ENCODE data around the gene PDE6G. TPM values are rescaled to one million over a fixed set of nuclear protein-coding genes. Genes with fewer than 3 reads are reported as not detected.

The PDE6G gene
- 1 to 10 TPM; 4.1 to 9.0 (median 5.0) TPM for polyA plus RNA-seq (ENCODE audit: insufficient read depth in 1 of 5, insufficient read length in 5 of 5, low replicate concordance in 1 of 5)
- long read RNA-seq, donor 1, partial matches to known transcripts = 0 of 1 reads
- long read RNA-seq, donor 1, other reads (novel, unspliced or antisense) = 0 of 1 reads
- long read RNA-seq, donor 2, partial matches to known transcripts = 0 of 1 reads
- long read RNA-seq, donor 2, other reads (novel, unspliced or antisense) = 0 of 1 reads
- long read RNA-seq, donor 3, partial matches to known transcripts = 0 of 1 reads
- long read RNA-seq, donor 3, other reads (novel, unspliced or antisense) = 0 of 1 reads
- long read RNA-seq, donor 4 = 0 reads
- long read RNA-seq, donor 5, partial matches to known transcripts = 0 of 3 reads
- long read RNA-seq, donor 5, other reads (novel, unspliced or antisense) = 0 of 3 reads
- long read RNA-seq, donor 6, partial matches to known transcripts = 0 of 1 reads
- long read RNA-seq, donor 6, other reads (novel, unspliced or antisense) = 0 of 1 reads
- long read RNA-seq, donor 7 = 0 reads
- long read RNA-seq, donor 8 = 0 reads

- no peak for DNase-seq
Observed at GRCh38 chr17:81656118-81656743, at the start of gene PDE6G. Gene PDE6G (minus strand): TSS chr17:81656542. CDS start chr17:81653305, 3,237 bp downstream.

DNA sequence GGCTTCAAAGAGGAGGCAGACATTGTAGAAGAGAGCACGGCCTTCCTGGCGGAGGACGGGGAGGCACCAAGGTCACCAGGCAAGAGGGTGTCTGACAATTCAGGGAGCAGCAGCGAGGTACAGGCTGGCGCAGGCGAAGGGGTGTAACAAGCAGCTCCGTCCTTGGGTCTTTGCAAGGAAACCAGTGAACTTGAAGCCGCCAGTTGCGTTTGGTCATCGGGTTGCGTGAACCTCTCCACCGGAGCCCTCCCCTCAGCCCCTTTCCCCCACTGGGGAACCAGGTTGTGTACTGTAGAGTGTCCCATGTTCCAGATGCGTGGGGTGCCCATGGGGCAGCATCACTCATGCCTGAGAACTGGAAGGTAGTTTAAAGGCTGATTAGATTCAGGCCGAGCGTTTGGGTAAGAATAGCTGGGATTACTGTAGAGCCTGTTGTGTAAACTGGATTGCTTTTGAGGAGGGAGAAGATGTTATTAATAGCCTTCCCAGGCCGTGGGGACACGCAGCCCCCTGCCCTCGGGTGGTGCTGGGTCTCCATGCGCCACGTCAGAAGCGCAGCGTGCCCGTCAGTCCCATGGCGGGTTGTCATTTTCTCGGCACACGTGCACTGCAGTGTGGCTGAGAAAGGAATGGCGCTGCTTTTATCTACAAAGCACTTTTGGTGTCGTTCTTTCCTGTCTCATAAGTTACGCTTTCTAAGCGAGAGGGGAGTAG, 49.3 kb upstream of the PDE6G start:
- DNase-seq = no peak

GRCh38 chr17:81703747-81704654, 47.7 kb upstream of the PDE6G start:
- DNase-seq = no peak

DNA sequence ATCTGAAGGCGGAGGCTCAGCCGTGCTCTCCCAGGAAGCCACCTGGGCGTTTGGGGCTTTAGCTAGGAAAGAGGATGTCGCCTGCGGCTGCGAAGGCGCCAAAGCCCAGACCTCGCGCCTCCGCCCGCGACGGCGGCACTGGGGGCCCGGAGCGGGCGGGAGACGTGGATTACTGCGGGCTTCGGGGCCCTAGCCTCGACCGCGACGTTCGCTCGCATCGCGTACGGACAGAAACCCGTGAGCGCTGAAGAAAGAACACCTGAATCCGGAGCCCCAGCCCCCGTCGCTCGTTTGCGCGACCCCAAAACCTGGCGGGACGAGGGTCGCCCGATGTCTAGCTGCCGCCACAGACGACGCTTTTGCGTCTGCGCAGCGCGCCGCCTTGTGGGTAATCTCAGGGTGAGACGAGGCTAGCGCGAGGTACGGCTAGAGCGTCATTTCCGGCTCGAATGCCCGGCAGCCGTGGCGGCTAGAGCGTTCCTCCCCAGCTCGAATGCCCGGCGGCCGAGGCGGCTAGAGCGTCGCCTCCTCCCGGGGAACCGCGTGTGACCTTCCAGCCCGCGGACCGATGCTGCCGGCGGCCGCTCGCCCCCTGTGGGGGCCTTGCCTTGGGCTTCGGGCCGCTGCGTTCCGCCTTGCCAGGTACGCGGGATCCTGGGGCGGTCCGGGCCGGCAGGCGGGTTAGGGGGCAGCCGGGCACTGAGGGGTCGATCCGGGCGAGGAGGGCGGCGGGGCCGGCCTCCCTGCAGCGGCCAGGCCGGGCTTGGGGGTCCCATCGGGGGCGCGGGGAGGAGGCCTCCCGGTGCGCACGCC, 46.8 kb upstream of the PDE6G start, which contains the start of gene MRPL12:
TSS of gene MRPL12 (plus strand) at position 434 of the 813 bp plus-strand sequence. CDS start at position 569, 135 bp downstream.
- DNase-seq = peak; percentile 86 to 88

GRCh38 chr17:81701288-81702071, 45.1 kb upstream of the PDE6G start:
- no peak for DNase-seq

GRCh38 chr17:81700353-81701287, 44.3 kb upstream of the PDE6G start:
- DNase-seq = no peak

DNA sequence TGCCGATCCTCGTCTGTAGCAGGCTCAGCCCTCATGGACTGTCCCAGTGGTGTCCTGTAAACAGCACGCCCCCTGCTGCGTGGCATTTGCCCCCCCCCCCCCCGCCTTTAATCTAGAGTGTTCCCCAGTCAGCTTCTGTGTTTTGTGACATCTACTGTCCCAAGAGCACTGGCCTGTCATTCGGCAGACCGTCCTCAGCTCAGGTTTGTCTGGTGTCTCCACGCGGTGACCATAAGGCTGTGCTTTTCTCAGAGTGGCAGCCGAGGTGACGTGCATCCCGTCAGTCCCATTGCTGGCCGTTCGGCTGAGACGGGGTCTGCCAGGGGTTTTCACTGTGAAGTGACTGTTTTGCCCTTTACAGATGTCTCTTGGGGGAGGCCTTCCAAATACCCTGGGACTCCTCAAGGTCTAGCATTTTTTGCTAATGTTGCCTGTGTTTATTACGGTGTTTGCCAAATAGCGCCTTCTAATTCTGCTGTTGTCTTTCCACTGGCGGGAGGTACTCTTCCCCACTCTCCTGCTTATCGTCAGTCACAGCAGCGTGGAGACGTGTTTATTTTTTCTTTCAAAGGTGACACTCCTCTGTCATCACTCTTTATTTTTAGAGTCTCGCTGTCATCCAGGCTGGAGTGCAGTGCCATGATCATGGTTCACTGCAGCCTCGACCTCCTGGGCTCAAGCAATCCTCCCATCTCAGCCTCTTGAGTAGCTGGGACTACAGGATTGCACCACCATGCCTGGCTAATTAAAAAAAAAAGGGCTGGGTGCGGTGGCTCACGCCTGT, 41.1 kb upstream of the PDE6G start:
- DNase-seq = no peak

- DNase-seq = no peak
Observed at GRCh38 chr17:81696218-81696941, 40.0 kb upstream of the PDE6G start.

GRCh38 chr17:81695801-81696200, 39.5 kb upstream of the PDE6G start:
- DNase-seq = no peak

- DNase-seq = no peak
Observed at GRCh38 chr17:81695211-81695610, 38.9 kb upstream of the PDE6G start.

DNA sequence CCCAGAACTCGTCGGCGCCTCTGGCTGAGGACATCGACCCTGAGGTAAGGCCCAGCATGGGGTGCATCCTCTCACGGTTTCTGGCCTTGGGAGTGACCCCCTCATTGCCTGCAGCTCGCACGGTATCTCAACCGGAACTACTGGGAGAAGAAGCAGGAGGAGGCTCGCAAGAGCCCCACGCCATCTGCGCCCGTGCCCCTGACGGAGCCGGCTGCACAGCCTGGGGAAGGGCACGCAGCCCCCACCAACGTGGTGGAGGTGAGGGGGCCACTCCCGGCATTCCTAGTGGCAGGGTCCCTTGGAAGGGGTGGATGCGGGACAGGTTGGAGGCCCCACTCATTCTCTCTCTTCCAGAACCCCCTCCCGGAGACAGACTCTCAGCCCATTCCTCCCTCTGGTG, 38.5 kb upstream of the PDE6G start:
- no peak for DNase-seq

DNA sequence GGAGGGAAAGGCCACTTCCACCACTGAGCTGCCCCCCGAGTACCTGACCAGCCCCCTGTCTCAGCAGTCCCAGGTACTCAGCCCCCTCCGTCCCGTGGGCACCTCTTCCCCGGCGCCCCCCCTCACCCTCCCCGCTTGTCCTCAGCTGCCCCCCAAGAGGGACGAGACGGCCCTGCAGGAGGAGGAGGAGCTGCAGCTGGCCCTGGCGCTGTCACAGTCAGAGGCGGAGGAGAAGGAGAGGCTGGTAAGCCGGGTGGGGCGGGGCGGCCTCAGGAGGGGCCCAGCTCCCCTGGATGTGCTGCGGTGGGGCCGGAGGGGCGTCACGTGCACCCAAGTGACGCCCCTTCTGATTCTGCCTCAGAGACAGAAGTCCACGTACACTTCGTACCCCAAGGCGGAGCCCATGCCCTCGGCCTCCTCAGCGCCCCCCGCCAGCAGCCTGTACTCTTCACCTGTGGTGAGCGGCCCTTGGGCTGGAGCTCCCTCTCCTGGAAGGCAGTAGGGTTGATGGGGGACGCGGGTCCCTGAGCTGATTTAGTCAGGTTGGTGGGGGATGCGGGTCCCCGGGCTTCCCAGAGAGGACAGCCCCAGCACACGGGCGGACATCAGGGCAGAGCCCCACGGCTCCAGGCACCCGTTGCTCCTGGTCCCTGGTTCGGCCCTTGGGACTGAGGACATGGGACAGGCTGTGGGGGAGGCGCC, 37.3 kb upstream of the PDE6G start:
- no peak for DNase-seq

DNA sequence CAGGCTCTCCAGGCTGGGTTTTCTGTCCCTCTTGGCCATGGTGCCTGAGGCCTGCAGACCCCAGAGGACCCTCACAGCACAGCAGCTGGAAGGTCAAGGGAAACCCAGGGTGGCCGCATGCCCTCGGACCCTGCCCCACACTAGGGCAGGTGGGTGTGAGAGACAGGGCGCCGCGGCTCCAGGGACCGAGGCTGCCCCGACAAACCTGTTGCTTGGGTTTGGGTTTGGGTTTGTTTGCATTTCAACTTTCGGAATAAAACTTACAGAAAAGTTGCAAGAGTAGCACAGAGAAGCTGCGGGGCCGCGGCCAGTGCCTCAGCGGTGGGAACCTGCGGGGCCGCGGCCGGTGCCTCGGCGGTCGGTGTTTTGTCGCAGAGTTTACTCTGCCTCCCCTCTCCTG, 35.3 kb upstream of the PDE6G start:
- DNase-seq = no peak

DNA sequence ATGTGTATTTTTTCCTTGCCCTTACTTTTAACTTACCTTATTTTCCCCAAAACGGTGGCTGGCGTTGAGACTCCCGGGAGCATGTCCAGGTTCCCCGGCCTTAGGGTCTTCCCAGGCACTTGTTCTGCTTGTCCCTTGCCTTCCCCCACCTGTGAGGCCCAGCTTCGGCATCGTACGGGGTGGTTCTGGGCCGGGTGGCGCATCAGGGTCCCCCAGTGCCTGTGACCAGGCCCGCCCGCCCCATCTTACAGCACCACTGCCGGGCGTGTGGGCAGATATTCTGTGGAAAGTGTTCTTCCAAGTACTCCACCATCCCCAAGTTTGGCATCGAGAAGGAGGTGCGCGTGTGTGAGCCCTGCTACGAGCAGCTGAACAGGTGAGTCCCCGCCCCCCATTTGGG, 34.9 kb upstream of the PDE6G start:
- no peak for DNase-seq

- DNase-seq = no peak
Observed at GRCh38 chr17:81690549-81690948, 34.2 kb upstream of the PDE6G start.

- no peak for DNase-seq
Observed at GRCh38 chr17:81690066-81690465, 33.7 kb upstream of the PDE6G start.

All from right lung (tissue), 10 donors.